ENCODE data around the gene LYPD6B.

LYPD6B gene

GRCh38 chr2:149082079-149082478, 43.6 kb downstream of the LYPD6B start:
- no peak for TF ChIP-seq CTCF (IDR thresholded peaks at IDR 0.05)
- DNase-seq (ENCODE audit: low spot score): no peak
- Histone ChIP-seq H3K27ac (no peak overlapping the region), H3K4me3 (no peak overlapping the region)

GRCh38 chr2:149082735-149083134, 44.2 kb downstream of the LYPD6B start:
- no peak for TF ChIP-seq CTCF (IDR thresholded peaks at IDR 0.05)
- Histone ChIP-seq H3K4me3 (no peak overlapping the region), H3K27ac (no peak overlapping the region)
- no peak for DNase-seq (ENCODE audit: low spot score)

GRCh38 chr2:149084924-149085795, 46.7 kb downstream of the LYPD6B start:
- H3K4me3 ChIP-seq: no peak overlapping the region
- TF ChIP-seq CTCF (IDR thresholded peaks at IDR 0.05): no peak
- H3K27ac ChIP-seq: no peak overlapping the region
- DNase-seq (ENCODE audit: low spot score): no peak

GRCh38 chr2:149087751-149088150, 49.3 kb downstream of the LYPD6B start:
- no peak for TF ChIP-seq CTCF (IDR thresholded peaks at IDR 0.05)
- Histone ChIP-seq H3K4me3 (no peak overlapping the region), H3K27ac (no peak overlapping the region)
- DNase-seq (ENCODE audit: low spot score): no peak

GRCh38 chr2:149089068-149089467, 50.6 kb downstream of the LYPD6B start:
- DNase-seq (ENCODE audit: low spot score): no peak
- TF ChIP-seq CTCF (IDR thresholded peaks at IDR 0.05): no peak
- Histone ChIP-seq H3K4me3 (no peak overlapping the region), H3K27ac (no peak overlapping the region)

GRCh38 chr2:149090706-149091105, 52.2 kb downstream of the LYPD6B start:
- DNase-seq (ENCODE audit: low spot score): no peak
- no peak overlapping the region for H3K4me3 ChIP-seq
- TF ChIP-seq CTCF (IDR thresholded peaks at IDR 0.05): no peak
- H3K27ac ChIP-seq: no peak overlapping the region

GRCh38 chr2:149093579-149093978, 55.1 kb downstream of the LYPD6B start:
- TF ChIP-seq CTCF (IDR thresholded peaks at IDR 0.05): no peak
- Histone ChIP-seq H3K4me3 (no peak overlapping the region), H3K27ac (no peak overlapping the region)
- DNase-seq (ENCODE audit: low spot score): no peak
